Measurements from ENCODE around the gene PCLAF.

The PCLAF gene

DNA sequence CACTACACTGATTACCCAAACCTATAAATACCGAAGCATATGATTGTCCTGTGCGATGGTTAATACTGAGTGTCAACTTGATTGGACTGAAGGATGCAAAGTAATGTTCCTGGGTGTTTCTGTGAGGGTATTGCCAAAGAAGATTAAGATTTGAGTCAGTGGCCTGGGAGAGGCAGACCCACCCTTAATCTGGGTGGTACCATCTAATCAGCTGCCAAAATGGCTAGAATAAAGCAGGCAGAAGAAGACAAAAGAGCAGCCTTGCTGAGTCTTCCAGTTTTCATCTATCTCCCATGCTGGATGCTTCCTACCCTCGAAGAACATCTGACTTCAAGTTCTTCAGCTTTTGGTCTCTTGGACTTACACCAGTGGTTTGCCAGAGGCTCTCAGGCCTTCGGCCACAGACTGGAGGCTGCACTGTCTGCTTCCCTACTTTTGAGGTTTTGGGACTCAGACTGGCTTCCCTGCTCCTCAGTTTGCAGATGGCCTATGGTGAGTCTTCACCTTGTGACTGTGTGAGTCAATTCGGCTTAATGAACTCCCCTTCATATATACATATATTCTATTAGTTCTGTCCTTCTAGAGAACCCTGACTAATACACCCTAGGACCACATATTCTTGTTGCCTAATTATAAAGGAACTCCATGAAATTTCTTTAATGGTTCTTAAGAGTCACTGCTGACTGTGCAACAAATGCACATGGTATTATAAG is 56.9 kb downstream of the PCLAF start:
- TF ChIP-seq, protein P1, sequence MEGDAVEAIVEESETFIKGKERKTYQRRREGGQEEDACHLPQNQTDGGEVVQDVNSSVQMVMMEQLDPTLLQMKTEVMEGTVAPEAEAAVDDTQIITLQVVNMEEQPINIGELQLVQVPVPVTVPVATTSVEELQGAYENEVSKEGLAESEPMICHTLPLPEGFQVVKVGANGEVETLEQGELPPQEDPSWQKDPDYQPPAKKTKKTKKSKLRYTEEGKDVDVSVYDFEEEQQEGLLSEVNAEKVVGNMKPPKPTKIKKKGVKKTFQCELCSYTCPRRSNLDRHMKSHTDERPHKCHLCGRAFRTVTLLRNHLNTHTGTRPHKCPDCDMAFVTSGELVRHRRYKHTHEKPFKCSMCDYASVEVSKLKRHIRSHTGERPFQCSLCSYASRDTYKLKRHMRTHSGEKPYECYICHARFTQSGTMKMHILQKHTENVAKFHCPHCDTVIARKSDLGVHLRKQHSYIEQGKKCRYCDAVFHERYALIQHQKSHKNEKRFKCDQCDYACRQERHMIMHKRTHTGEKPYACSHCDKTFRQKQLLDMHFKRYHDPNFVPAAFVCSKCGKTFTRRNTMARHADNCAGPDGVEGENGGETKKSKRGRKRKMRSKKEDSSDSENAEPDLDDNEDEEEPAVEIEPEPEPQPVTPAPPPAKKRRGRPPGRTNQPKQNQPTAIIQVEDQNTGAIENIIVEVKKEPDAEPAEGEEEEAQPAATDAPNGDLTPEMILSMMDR (IDR thresholded peaks at IDR 0.05; ENCODE audit: borderline replicate concordance, control extremely low read depth, extremely low read depth, insufficient read depth, missing control alignments), result no peak
- in situ Hi-C loops (cut with MboI; ENCODE audit: low sequenced_read_pairs, unreplicated experiment), result no loop called here
- no peak for DNase-seq (ENCODE audit: low spot score)

DNA sequence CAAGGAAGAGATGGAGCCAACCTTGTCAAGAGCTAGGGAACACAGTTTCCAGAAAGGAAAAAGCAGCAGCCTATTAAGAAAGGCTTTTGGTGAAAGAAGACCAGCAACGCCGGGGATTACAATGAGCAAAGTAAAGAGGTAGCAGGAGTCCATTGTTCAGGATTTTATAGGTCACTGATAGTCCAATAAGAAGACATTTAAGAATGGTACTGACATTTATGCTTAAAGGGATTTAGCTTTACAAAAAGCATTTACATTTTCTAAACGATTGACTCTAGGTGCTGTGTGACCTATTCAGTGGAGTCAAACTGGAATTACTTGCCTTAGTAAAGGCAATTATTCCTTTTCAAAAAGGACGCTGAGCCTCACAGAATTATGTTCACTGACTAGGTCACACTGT is 66.0 kb downstream of the PCLAF start:
- TF ChIP-seq, protein P1 (IDR thresholded peaks at IDR 0.05; ENCODE audit: borderline replicate concordance, control extremely low read depth, extremely low read depth, insufficient read depth, missing control alignments), result no peak
- in situ Hi-C loops (cut with MboI; ENCODE audit: low sequenced_read_pairs, unreplicated experiment), result no loop called here
- DNase-seq (ENCODE audit: low spot score), result no peak

DNA sequence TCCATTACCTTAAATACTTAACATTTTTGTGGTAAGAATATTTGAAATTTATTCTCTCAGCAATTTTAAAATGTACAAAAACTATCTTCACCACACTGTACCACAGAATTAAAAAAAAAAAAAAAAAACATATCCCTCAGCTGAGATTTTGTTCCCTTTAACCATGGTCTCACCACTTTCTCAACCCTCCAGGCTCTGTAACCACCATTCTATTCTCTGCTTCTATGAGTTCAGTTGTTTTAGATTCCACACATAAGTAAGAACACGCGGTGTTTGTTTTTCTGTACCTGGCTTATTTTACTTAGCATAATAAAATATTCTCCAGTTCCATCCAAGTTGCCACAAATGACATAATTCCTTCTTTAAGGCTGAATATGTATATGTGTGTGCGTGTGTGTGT is 66.8 kb downstream of the PCLAF start:
- in situ Hi-C loops (cut with MboI; ENCODE audit: low sequenced_read_pairs, unreplicated experiment), result no loop called here
- TF ChIP-seq, protein P1 (IDR thresholded peaks at IDR 0.05; ENCODE audit: borderline replicate concordance, control extremely low read depth, extremely low read depth, insufficient read depth, missing control alignments), result no peak
- no peak for DNase-seq (ENCODE audit: low spot score)
